D721Med (cell line): ENCODE measurements around the gene FREM3.

Experiments used
- DNase-seq: peaks from one replicate; pipeline ENCODE4 v3.0.0; 2011; ENCODE audit warnings: low spot score; ENCODE audit not compliant: insufficient read length
- FAIRE-seq: peaks from 2 replicates; lab custom pipeline; 2011; peaks lifted over from hg19 to GRCh38; lab: Jason Lieb, UNC
- CTCF ChIP-seq: IDR thresholded peaks from 2 replicates; pipeline ENCODE4 v1.5.1; 2012; ENCODE audit warnings: mild to moderate bottlenecking, control low read depth; ENCODE audit not compliant: insufficient read depth; ENCODE audit errors: missing control alignments

Gene FREM3

GRCh38 chr4:143617994-143618679, 82.3 kb downstream of the FREM3 start:
- DNase-seq = no peak
- FAIRE-seq = no peak
- TF ChIP-seq CTCF = no peak

GRCh38 chr4:143616771-143617170, 83.7 kb downstream of the FREM3 start:
- no peak for TF ChIP-seq CTCF
- DNase-seq (no peak), FAIRE-seq (no peak)

GRCh38 chr4:143609492-143609891, 91.0 kb downstream of the FREM3 start:
- FAIRE-seq = no peak
- TF ChIP-seq CTCF = no peak
- DNase-seq = no peak

- no peak for DNase-seq
- TF ChIP-seq CTCF = no peak
- no peak for FAIRE-seq
Observed at GRCh38 chr4:143606480-143606879, 94.0 kb downstream of the FREM3 start.

- DNase-seq (no peak), FAIRE-seq (no peak)
- TF ChIP-seq CTCF = no peak
Observed at GRCh38 chr4:143599827-143600226, 100.6 kb downstream of the FREM3 start.

GRCh38 chr4:143598816-143599215, 101.7 kb downstream of the FREM3 start:
- FAIRE-seq = no peak
- DNase-seq = no peak
- no peak for TF ChIP-seq CTCF

- DNase-seq = no peak
- no peak for TF ChIP-seq CTCF
- no peak for FAIRE-seq
Observed at GRCh38 chr4:143597276-143597675, 103.2 kb downstream of the FREM3 start.
